Occipital lobe (tissue), 2 donors: ENCODE measurements around the gene TRIM54. TPM values are rescaled to one million over a fixed set of nuclear protein-coding genes. Genes with fewer than 3 reads are reported as not detected.

ENCODE experiments used
- DNase-seq: peaks from one replicate; lab custom pipeline; 2025; lab: John Stamatoyannopoulos, UW
- total RNA-seq: library from RNA; depleted of rRNA; stranded (reverse); fragments of >200 nt; gene quantifications from one replicate; pipeline ENCODE4 v1.2.3, GENCODE V29; 2014

Gene TRIM54
- total RNA-seq, 1 donor from 2014 or later = not detected

DNA sequence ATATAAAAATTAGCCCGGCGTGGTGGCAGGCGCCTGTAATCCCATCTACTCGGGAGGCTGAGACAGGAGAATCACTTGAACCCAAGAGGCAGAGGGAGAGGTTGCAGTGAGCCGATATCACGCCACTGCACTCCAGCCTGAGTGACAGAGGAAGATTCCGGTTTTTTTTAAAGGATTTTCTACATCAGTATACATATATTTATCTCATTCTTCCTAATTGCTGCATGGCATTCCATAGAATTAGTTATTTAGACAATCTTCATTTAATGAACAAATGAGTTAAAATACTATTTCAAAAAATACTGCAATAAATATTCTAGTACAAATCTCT lies 72.3 kb downstream of the TRIM54 start:
- no peak for DNase-seq

DNA sequence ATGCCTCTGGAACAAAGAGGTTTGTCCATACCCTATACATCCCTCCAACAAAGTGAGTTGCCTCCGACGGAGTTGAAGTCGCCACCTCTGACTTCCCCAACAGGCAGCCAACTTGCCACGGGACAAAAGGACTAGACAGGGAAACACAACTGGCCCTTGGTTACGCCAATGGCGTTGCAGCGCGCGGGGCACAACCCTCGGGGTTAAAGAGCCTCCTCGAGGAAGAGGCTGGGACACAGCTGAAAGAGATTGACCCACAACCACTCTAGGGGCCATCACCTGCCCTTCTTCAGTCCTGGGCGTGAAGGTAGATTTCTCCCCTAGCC lies 73.8 kb downstream of the TRIM54 start:
- no peak for DNase-seq

DNA sequence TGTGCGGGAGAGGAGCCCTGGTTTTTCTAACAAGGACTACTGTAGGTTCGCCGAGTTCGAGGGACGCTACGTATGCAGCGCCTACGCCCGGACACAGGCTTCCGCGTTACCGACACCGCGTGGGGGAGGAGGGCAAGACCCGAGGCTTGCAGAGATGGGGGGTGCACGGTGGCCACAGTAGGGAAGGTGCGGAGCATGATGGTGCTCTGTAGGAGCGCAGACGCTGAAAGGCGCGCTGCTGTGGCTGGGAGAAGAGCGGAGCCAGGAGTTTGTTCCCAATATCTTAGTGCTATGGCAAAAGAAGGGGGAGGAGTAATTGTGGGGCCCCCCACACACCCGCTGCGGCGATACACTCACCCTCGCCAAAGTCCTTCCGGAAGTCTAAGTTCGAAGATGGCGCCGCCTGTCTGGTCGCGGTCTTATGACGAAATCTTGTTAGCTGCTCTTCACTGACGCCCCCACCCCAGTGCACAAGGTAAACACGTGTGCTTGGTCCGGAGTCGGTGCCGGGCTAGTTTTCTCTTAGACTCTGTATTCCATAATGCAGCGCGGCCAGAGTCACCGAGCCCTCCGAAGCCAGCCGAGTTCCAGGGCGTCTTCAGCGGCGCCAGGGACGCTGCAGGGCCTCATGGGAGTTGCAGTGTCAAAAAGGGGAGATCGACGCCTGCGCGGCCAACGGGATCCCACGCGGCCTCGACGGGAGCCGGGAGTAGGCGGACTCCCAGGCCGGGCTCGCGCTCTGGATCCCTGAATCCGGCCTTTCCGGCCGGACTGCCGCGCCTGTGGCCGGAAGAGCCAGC lies 74.4 kb downstream of the TRIM54 start, which contains the start of gene GTF3C2:
GTF3C2 (minus strand) TSS at position 383 of the 800 bp plus-strand sequence. CDS start 13,210 bp downstream, outside the sequence.
- DNase-seq = peak; percentile 97

Other genes with a start within 250 kb of the TRIM54 start
- 7.8 TPM for gene TMEM214, start 249.5 kb upstream of the TRIM54 start, total RNA-seq
- 17.5 TPM for gene AGBL5, start 230.8 kb upstream of the TRIM54 start, total RNA-seq
- 132 TPM for gene OST4, start 210.8 kb upstream of the TRIM54 start, total RNA-seq
- 4.5 TPM for gene EMILIN1, start 203.8 kb upstream of the TRIM54 start, total RNA-seq
- gene KHK, start 195.7 kb upstream of the TRIM54 start, total RNA-seq = 6.2 TPM
- gene CGREF1, start 163.3 kb upstream of the TRIM54 start, total RNA-seq = 17.3 TPM
- 0.31 TPM for gene ABHD1, start 158.6 kb upstream of the TRIM54 start, total RNA-seq
- gene PREB, start 147.8 kb upstream of the TRIM54 start, total RNA-seq = 19.0 TPM
- not detected for gene PRR30, start 143.0 kb upstream of the TRIM54 start, total RNA-seq
- not detected for gene TCF23, start 133.4 kb upstream of the TRIM54 start, total RNA-seq
- 43.7 TPM for gene ATRAID, start 70.4 kb upstream of the TRIM54 start, total RNA-seq
- 15.6 TPM for gene SLC5A6, start 70.2 kb upstream of the TRIM54 start, total RNA-seq
- 16.2 TPM for gene CAD, start 65.1 kb upstream of the TRIM54 start, total RNA-seq
- gene SLC30A3, start 19.4 kb upstream of the TRIM54 start, total RNA-seq = 0.47 TPM
- gene DNAJC5G, start 7.0 kb upstream of the TRIM54 start, total RNA-seq = not detected
- 1.1 TPM for gene UCN, start 26.0 kb downstream of the TRIM54 start, total RNA-seq
- 36.8 TPM for gene MPV17, start 40.7 kb downstream of the TRIM54 start, total RNA-seq
- 28.2 TPM for gene GTF3C2, start 74.3 kb downstream of the TRIM54 start, total RNA-seq
- 19.2 TPM for gene EIF2B4, start 87.9 kb downstream of the TRIM54 start, total RNA-seq
- 51.5 TPM for gene SNX17, start 88.2 kb downstream of the TRIM54 start, total RNA-seq
- 12.0 TPM for gene ZNF513, start 98.3 kb downstream of the TRIM54 start, total RNA-seq
- 58.0 TPM for gene PPM1G, start 127.2 kb downstream of the TRIM54 start, total RNA-seq
- gene NRBP1, start 146.2 kb downstream of the TRIM54 start, total RNA-seq = 58.8 TPM
- gene KRTCAP3, start 160.0 kb downstream of the TRIM54 start, total RNA-seq = not detected
- 28.5 TPM for gene IFT172, start 207.3 kb downstream of the TRIM54 start, total RNA-seq
- 41.3 TPM for gene FNDC4, start 212.8 kb downstream of the TRIM54 start, total RNA-seq
- gene GCKR, start 214.4 kb downstream of the TRIM54 start, total RNA-seq = 0.16 TPM